ENCODE measurements around the gene DOP1A. TPM values are rescaled to one million over a fixed set of nuclear protein-coding genes. Genes with fewer than 3 reads are reported as not detected.

Gene DOP1A
- total and polyA plus RNA-seq, 3 donors from 2014 or later: 31.4 to 72.7 (median 68.7) TPM

DNA sequence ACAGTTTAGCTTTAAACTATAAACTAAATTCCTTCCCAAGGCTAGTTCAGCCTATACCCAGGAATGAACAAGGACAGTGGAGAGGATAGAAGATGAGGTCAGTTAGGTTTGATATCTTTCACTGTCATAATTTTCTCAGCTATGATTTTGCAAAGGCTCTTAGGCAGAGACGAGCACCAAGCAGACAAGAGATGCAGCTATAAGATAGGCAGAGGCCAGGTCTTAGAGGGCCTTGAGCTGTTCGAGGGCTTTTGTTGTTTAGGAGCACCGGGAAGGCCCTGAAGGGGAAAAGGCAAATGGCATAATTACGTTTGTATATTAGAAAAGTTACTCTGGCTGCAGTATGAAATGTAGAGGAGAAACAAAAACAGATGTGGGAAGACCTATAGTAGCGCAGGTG, 59.8 kb downstream of the DOP1A start:
- intact Hi-C loops (cut with DNase I; ENCODE audit: low total_unique reads): no loop called here

DNA sequence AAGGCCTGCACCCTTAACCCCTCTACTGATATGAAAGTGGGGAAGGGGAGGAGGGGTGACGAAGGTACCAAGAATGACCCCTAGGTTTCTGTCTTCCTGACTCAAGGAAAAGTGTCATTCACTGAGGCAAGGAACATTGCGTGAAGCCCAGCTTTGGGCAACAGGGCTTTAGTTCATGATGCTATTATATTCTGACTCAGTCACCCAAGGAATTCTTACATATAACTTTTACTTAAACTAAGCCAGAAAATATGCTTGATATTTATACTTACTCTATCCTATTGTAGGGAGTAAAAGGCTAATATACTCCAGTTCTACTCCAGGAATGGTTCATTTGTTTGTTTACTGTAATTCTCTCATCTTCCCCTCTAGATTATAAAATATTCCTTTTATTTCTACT, 60.5 kb downstream of the DOP1A start:
- 92 to 98% methylated on average over 2 of the region's 2 CpGs for WGBS, 2 donors
- Histone ChIP-seq H3K27me3 (no peaks in the 10 kb centered on the region), H3K9me3 (no peaks in the 10 kb centered on the region), H3K4me1 (no peaks in the 10 kb centered on the region), H3K36me3 (ENCODE audit: low read depth, missing control alignments) (no peaks in the 10 kb centered on the region), H3K27ac (no peak overlapping the region), H3K4me3 (no peak overlapping the region)
- intact Hi-C loops (cut with DNase I; ENCODE audit: low total_unique reads): no loop called here
- DNase-seq: no peak
- no peak for TF ChIP-seq POLR2A (IDR thresholded peaks at IDR 0.05)

More for the DNA sequence above, 59.8 kb downstream of the DOP1A start:
- Histone ChIP-seq H3K36me3 (ENCODE audit: low read depth, missing control alignments) (no peaks in the 10 kb centered on the region), H3K27me3 (no peaks in the 10 kb centered on the region), H3K4me3 (no peak overlapping the region), H3K4me1 (no peaks in the 10 kb centered on the region), H3K9me3 (no peaks in the 10 kb centered on the region), H3K27ac (no peak overlapping the region)
- 89 to 93% methylated on average over 5 of the region's 5 CpGs for WGBS, 2 donors
- no peak for DNase-seq
- TF ChIP-seq CTCF (IDR thresholded peaks at IDR 0.05): no peak
- TF ChIP-seq POLR2A (IDR thresholded peaks at IDR 0.05): no peak

DNA sequence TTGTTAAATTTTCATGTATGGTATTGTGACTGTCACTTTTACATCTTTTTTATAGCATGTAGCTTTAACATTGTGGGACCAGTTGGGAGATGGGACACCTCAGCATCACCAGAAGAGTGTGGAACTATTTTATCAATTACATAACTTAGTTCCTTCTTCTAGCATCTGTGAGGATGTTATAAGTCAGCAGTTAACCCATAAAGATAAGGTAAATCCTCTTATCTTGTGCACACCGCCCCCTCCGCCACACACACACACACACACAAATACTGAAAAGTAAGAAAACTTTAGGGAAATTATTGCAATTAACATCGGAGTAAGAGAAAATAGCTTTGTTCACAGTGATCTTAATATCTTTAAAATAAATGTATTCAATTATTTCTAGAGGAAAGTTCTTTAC, 64.7 kb downstream of the DOP1A start:
- no peaks in the 10 kb centered on the region for H3K9me3 ChIP-seq
- intact Hi-C loops (cut with DNase I; ENCODE audit: low total_unique reads): no loop called here
- no peak overlapping the region for H3K4me3 ChIP-seq
- no peak for TF ChIP-seq CTCF (IDR thresholded peaks at IDR 0.05)
- no peak for TF ChIP-seq POLR2A (IDR thresholded peaks at IDR 0.05)
- no peak for DNase-seq
- no peaks in the 10 kb centered on the region for H3K36me3 ChIP-seq (ENCODE audit: low read depth, missing control alignments)
- H3K27me3 ChIP-seq: no peaks in the 10 kb centered on the region
- H3K27ac ChIP-seq: no peak overlapping the region
- 95 to 96% methylated on average over 3 of the region's 3 CpGs for WGBS, 2 donors
- no peaks in the 10 kb centered on the region for H3K4me1 ChIP-seq

DNA sequence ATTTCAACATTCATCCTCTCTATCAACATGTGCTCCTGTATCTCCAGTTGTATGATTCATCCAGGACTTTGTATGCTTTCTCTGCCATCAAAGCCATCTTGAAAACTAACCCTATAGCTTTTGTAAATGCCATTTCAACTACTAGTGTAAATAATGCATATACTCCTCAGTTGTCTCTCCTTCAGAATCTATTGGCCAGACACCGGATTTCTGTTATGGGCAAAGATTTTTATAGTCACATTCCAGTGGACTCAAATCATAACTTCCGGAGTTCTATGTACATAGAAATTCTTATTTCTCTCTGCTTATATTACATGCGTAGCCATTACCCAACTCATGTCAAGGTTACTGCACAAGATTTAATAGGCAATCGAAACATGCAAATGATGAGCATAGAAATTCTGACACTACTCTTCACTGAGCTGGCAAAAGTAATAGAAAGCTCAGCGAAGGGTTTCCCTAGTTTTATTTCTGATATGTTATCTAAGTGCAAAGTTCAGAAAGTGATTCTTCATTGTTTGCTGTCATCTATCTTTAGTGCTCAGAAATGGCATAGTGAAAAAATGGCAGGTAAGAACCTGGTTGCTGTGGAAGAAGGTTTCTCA, 70.7 kb downstream of the DOP1A start:
- no peak for TF ChIP-seq CTCF (IDR thresholded peaks at IDR 0.05)
- TF ChIP-seq POLR2A (IDR thresholded peaks at IDR 0.05): no peak
- WGBS, 2 donors: 96 to 97% methylated on average over 5 of the region's 5 CpGs
- no peaks in the 10 kb centered on the region for H3K27me3 ChIP-seq
- no peak overlapping the region for H3K27ac ChIP-seq
- intact Hi-C loops (cut with DNase I; ENCODE audit: low total_unique reads): no loop called here
- no peak for DNase-seq
- H3K36me3 ChIP-seq (ENCODE audit: low read depth, missing control alignments): no peaks in the 10 kb centered on the region
- H3K4me3 ChIP-seq: no peak overlapping the region
- H3K4me1 ChIP-seq: no peaks in the 10 kb centered on the region
- no peaks in the 10 kb centered on the region for H3K9me3 ChIP-seq

- DNase-seq: no peak
- 84 to 89% methylated on average over 3 of the region's 3 CpGs for WGBS, 2 donors
- no peaks in the 10 kb centered on the region for H3K9me3 ChIP-seq
- no peaks in the 10 kb centered on the region for H3K27me3 ChIP-seq
- H3K4me1 ChIP-seq: no peaks in the 10 kb centered on the region
- H3K4me3 ChIP-seq: no peak overlapping the region
- H3K27ac ChIP-seq: no peak overlapping the region
- intact Hi-C loops (cut with DNase I; ENCODE audit: low total_unique reads): no loop called here
- TF ChIP-seq CTCF (IDR thresholded peaks at IDR 0.05) (no peak), POLR2A (IDR thresholded peaks at IDR 0.05) (no peak)
- H3K36me3 ChIP-seq (ENCODE audit: low read depth, missing control alignments): no peaks in the 10 kb centered on the region
These were observed 71.3 kb downstream of the DOP1A start for GRCh38 chr6:83138758-83139157.

Data from testis (tissue), 3 donors.